ENCODE measurements around the gene OTC. TPM values are rescaled to one million over a fixed set of nuclear protein-coding genes. Genes with fewer than 3 reads are reported as not detected.

Gene OTC
- total and polyA plus RNA-seq, 7 donors: 0.08 to 0.34 (median 0.21) TPM; not detected in 1

- TF ChIP-seq CTCF (IDR thresholded peaks at IDR 0.05): no peak
- Histone ChIP-seq H3K27me3 (ENCODE audit: insufficient read depth in 3 of 3, low read length in 2 of 3) (peaks cover 0 to 2% (median 0%) of the 10 kb centered on the region in 3 donors), H3K36me3 (ENCODE audit: insufficient read depth in 1 of 2, low read depth in 1 of 2) (no peaks in the 10 kb centered on the region), H3K4me1 (no peaks in the 10 kb centered on the region), H3K9me3 (no peaks in the 10 kb centered on the region), H3K27ac (no peak overlapping the region), H3K4me3 (no peak overlapping the region)
- 69 to 84% (median 78%) methylated on average over 6 of the region's 6 CpGs for WGBS, 3 donors
- DNase-seq (no peak), ATAC-seq (no peak)
- intact Hi-C loops (cut with DNase I): loop anchor here in 1 of 2 donors (10.0 kb wide), 1 partner anchor 186 kb away; no protein-coding TSS in a partner anchor
Measured at GRCh38 chrX:38468563-38469157, 116.3 kb downstream of the OTC start.

Other genes starting within 250 kb of the OTC start
- 10 to 100 TPM in 3 of 4 donors, 1 to 10 TPM in 1; 8.3 to 22.5 (median 13.8) TPM for gene SRPX, start 131.7 kb upstream of the OTC start, total RNA-seq
- 10 to 100 TPM; 12.3 to 42.1 (median 19.7) TPM for gene SRPX, start 131.7 kb upstream of the OTC start, polyA plus RNA-seq
- 10 to 100 TPM in 2 of 4 donors, 1 to 10 TPM in 2; 4.0 to 19.7 (median 7.7) TPM for gene RPGR, start 25.1 kb upstream of the OTC start, total RNA-seq
- 10 to 100 TPM in 1 of 3 donors, 1 to 10 TPM in 2; 7.2 to 26.8 (median 9.6) TPM for gene RPGR, start 25.1 kb upstream of the OTC start, polyA plus RNA-seq
- 100 to 1,000 TPM; 136 to 234 (median 171) TPM for gene TSPAN7, start 208.9 kb downstream of the OTC start, total RNA-seq
- gene TSPAN7, start 208.9 kb downstream of the OTC start, polyA plus RNA-seq: 10 to 100 TPM; 65.2 to 86.8 (median 68.0) TPM